Panc1 (cell line): ENCODE measurements around the gene OLIG2. TPM values are rescaled to one million over a fixed set of nuclear protein-coding genes. Genes with fewer than 3 reads are reported as not detected.

Experiments
- ATAC-seq: fragments of 200-7000 bp; cut with Tn5 transposase; 2 replicates; pipeline ENCODE4 v1.9.1; 2020; ENCODE audit warnings: mild to moderate bottlenecking, moderate library complexity
- BruUV-seq: library from RNA; stranded (reverse); fragments of 400-500 nt; replicated peaks from 2 replicates; lab custom pipeline; 2021; lab: Mats Ljungman, UMichigan
- CTCF ChIA-PET: fragments of 300-600 bp; sonication (Branson Sonifier 250); formaldehyde crosslinking; loops from one replicate; lab custom pipeline; 2022; ENCODE audit warnings: antibody characterized with exemption; lab: Charles Lee
- POLR2A ChIA-PET: fragments of 300-600 bp; sonication (Branson Sonifier 250); formaldehyde crosslinking; loops from one replicate; lab custom pipeline; 2022; ENCODE audit warnings: antibody characterized with exemption; lab: Charles Lee
- DNase-seq: peaks from one replicate; pipeline ENCODE4 v3.0.0-alpha.2; 2010; ENCODE audit warnings: low read depth, low spot score
- H3K27ac ChIP-seq: 2 replicates; pipeline ENCODE4 v1.5.1; 2011; ENCODE audit warnings: mild to moderate bottlenecking, low read length, inconsistent platforms
- H3K27me3 ChIP-seq: fragments of 200-500 bp; sonication (Bioruptor generic); 2 replicates; pipeline ENCODE4 v1.6.0; 2014; ENCODE audit warnings: low read length, inconsistent platforms; ENCODE audit not compliant: control insufficient read depth, insufficient read depth
- H3K36me3 ChIP-seq: fragments of 200-500 bp; sonication (Bioruptor generic); 2 replicates; pipeline ENCODE4 v1.5.1; 2014; ENCODE audit warnings: inconsistent platforms, mild to moderate bottlenecking, low read length, moderate library complexity; ENCODE audit not compliant: control insufficient read depth, insufficient read depth
- H3K4me1 ChIP-seq: 2 replicates; pipeline ENCODE4 v1.5.1; 2011; ENCODE audit warnings: inconsistent platforms, mild to moderate bottlenecking, low read length, moderate library complexity; ENCODE audit not compliant: control insufficient read depth, insufficient read depth
- H3K4me3 ChIP-seq, 2 experiments: 2 replicates each; pipeline ENCODE4 v1.5.1; 2011 to 2012; ENCODE audit warnings: low read depth in 2 of 2, low read length in 2 of 2, mild to moderate bottlenecking in 2 of 2, inconsistent platforms in 1 of 2, moderate library complexity in 1 of 2
- H3K9me3 ChIP-seq: fragments of 200-500 bp; sonication (Bioruptor generic); 2 replicates; pipeline ENCODE4 v1.5.1; 2014; ENCODE audit warnings: low read depth, mild to moderate bottlenecking, inconsistent platforms, low read length, moderate library complexity; ENCODE audit not compliant: control insufficient read depth, insufficient read depth
- POLR2AphosphoS5 ChIP-seq: IDR thresholded peaks from 2 replicates; pipeline ENCODE4 v1.6.1; 2012; ENCODE audit warnings: mild to moderate bottlenecking, low read depth, low read length, moderate library complexity
- SIN3A ChIP-seq: IDR thresholded peaks from 2 replicates; pipeline ENCODE4 v1.6.1; 2012; ENCODE audit warnings: low read depth, mild to moderate bottlenecking, low read length, moderate library complexity, borderline replicate concordance; ENCODE audit not compliant: insufficient read depth
- TCF7L2 ChIP-seq: IDR thresholded peaks from 2 replicates; pipeline ENCODE4 v1.6.1; 2011; ENCODE audit warnings: mild to moderate bottlenecking, low read depth, low read length, inconsistent platforms
- in situ Hi-C: cut with HindIII; loops from 2 replicates; pipeline ENCODE4 v1.10.0; 2016; ENCODE audit warnings: low sequenced_read_pairs, low pct_unique_long_range_greater_than_20kb
- intact Hi-C: fragments of 100-400 bp; cut with micrococcal nuclease; formaldehyde crosslinking; loops from one replicate; pipeline ENCODE4 v1.10.0; 2022; ENCODE audit not compliant: unreplicated experiment
- total RNA-seq: library from RNA; stranded (reverse); gene quantifications from one replicate; pipeline ENCODE4 v1.2.1, GENCODE V29; 2021; ENCODE audit not compliant: unreplicated experiment
- TF ChIP-seq, protein P1 (sequence below), 2 experiments: IDR thresholded peaks; 2 replicates each; pipeline ENCODE4 v1.6.1; 2011 to 2012; ENCODE audit warnings: low read depth in 2 of 2, control low read depth in 1 of 2, low read length in 1 of 2, mild to moderate bottlenecking in 1 of 2, moderate library complexity in 1 of 2; ENCODE audit not compliant: insufficient read depth in 1 of 2
- TF ChIP-seq, protein P2 (sequence below): fragments of 450-650 bp; IDR thresholded peaks from 2 replicates; pipeline ENCODE4 v1.5.1; 2017; ENCODE audit warnings: mild to moderate bottlenecking

The OLIG2 gene
- total RNA-seq, 1 experiment from 2014 or later: not detected

GRCh38 chr21:33008333-33009051, 17.2 kb upstream of the OLIG2 start:
- BruUV-seq: no TSS peak
- DNase-seq (no peak), ATAC-seq (no peak)
- POLR2A ChIA-PET: no interaction called here
- CTCF ChIA-PET: no interaction called here
- no peaks in the 10 kb centered on the region for H3K9me3 ChIP-seq
- intact Hi-C loops (no loop called here), in situ Hi-C loops (no loop called here)
- no peaks in the 10 kb centered on the region for H3K4me1 ChIP-seq
- no peaks in the 10 kb centered on the region; the same call in none of the 2 replicates for H3K27me3 ChIP-seq
- no peaks in the 10 kb centered on the region for H3K36me3 ChIP-seq
- H3K4me3 ChIP-seq: no peak overlapping the region
- no peak overlapping the region for H3K27ac ChIP-seq
- no peak for TF ChIP-seq POLR2AphosphoS5
- no peak for TF ChIP-seq SIN3A
- TF ChIP-seq, protein P1, sequence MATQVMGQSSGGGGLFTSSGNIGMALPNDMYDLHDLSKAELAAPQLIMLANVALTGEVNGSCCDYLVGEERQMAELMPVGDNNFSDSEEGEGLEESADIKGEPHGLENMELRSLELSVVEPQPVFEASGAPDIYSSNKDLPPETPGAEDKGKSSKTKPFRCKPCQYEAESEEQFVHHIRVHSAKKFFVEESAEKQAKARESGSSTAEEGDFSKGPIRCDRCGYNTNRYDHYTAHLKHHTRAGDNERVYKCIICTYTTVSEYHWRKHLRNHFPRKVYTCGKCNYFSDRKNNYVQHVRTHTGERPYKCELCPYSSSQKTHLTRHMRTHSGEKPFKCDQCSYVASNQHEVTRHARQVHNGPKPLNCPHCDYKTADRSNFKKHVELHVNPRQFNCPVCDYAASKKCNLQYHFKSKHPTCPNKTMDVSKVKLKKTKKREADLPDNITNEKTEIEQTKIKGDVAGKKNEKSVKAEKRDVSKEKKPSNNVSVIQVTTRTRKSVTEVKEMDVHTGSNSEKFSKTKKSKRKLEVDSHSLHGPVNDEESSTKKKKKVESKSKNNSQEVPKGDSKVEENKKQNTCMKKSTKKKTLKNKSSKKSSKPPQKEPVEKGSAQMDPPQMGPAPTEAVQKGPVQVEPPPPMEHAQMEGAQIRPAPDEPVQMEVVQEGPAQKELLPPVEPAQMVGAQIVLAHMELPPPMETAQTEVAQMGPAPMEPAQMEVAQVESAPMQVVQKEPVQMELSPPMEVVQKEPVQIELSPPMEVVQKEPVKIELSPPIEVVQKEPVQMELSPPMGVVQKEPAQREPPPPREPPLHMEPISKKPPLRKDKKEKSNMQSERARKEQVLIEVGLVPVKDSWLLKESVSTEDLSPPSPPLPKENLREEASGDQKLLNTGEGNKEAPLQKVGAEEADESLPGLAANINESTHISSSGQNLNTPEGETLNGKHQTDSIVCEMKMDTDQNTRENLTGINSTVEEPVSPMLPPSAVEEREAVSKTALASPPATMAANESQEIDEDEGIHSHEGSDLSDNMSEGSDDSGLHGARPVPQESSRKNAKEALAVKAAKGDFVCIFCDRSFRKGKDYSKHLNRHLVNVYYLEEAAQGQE (IDR thresholded peaks at IDR 0.05; ENCODE audit: insufficient read depth in 1 of 2, low read depth in 2 of 2, low read length in 1 of 2): no peak
- TF ChIP-seq, protein P2, sequence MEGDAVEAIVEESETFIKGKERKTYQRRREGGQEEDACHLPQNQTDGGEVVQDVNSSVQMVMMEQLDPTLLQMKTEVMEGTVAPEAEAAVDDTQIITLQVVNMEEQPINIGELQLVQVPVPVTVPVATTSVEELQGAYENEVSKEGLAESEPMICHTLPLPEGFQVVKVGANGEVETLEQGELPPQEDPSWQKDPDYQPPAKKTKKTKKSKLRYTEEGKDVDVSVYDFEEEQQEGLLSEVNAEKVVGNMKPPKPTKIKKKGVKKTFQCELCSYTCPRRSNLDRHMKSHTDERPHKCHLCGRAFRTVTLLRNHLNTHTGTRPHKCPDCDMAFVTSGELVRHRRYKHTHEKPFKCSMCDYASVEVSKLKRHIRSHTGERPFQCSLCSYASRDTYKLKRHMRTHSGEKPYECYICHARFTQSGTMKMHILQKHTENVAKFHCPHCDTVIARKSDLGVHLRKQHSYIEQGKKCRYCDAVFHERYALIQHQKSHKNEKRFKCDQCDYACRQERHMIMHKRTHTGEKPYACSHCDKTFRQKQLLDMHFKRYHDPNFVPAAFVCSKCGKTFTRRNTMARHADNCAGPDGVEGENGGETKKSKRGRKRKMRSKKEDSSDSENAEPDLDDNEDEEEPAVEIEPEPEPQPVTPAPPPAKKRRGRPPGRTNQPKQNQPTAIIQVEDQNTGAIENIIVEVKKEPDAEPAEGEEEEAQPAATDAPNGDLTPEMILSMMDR: no peak
- no peak for TF ChIP-seq TCF7L2

- in situ Hi-C loops: no loop called here
- no peak for DNase-seq
- no peaks in the 10 kb centered on the region for H3K9me3 ChIP-seq
- intact Hi-C loops: no loop called here
- H3K4me3 ChIP-seq: no peak overlapping the region
- no peak for ATAC-seq
- H3K4me1 ChIP-seq: no peaks in the 10 kb centered on the region
- no TSS peak for BruUV-seq
- ChIA-PET CTCF (no interaction called here), POLR2A (no interaction called here)
- TF ChIP-seq SIN3A (no peak), POLR2AphosphoS5 (no peak), TCF7L2 (no peak)
- TF ChIP-seq, protein P2: no peak
- TF ChIP-seq, protein P1 (IDR thresholded peaks at IDR 0.05; ENCODE audit: insufficient read depth in 1 of 2, low read depth in 2 of 2, low read length in 1 of 2): no peak
- H3K27ac ChIP-seq: no peak overlapping the region
- no peaks in the 10 kb centered on the region; the same call in none of the 2 replicates for H3K27me3 ChIP-seq
- no peaks in the 10 kb centered on the region for H3K36me3 ChIP-seq
These were observed 14.8 kb upstream of the OLIG2 start for GRCh38 chr21:33010931-33011330.
